K562 treated with DMSO at 1 percent for 24 hours (cell line): ENCODE results near the gene CAPRIN1. TPM values are rescaled to one million over a fixed set of nuclear protein-coding genes. Genes with fewer than 3 reads are reported as not detected.

Source experiments
- total RNA-seq: library from RNA; unstranded; fragments of 300-600 nt; gene quantifications from 2 replicates; pipeline ENCODE4 v1.2.3, GENCODE V29; 2022; ENCODE audit warnings: low read depth; ENCODE audit not compliant: insufficient read depth

CAPRIN1 gene
- total RNA-seq = 110 and 119 TPM in 2 replicates

GRCh38 chr11:34051349-34052035, at the start of gene CAPRIN1:
CAPRIN1 (plus strand) TSS chr11:34051731; CDS start chr11:34052421, 690 bp downstream.

GRCh38 chr11:34105079-34105956, 53.8 kb downstream of the CAPRIN1 start, which contains the start of gene NAT10:
NAT10 (plus strand) TSS chr11:34105629; CDS start chr11:34108226, 2,597 bp downstream.

Other genes with a start within 250 kb of the CAPRIN1 start
- 23.3 and 25.0 TPM in 2 replicates for gene LMO2, start 159.7 kb upstream of the CAPRIN1 start, total RNA-seq
- 33.1 and 34.5 TPM in 2 replicates for gene NAT10, start 53.9 kb downstream of the CAPRIN1 start, total RNA-seq